Tibial artery (tissue), 4 donors: ENCODE data around the gene OSBPL6.
"Not testable (repeated sequence)": the region's sequence is repeated elsewhere in the genome, so short reads cannot be mapped to it uniquely, and the experiment has no call there.

ENCODE experiments used
- DNase-seq, 2 donors: peaks; one replicate each; pipeline ENCODE4 v3.0.0-alpha.2; 2019
- H3K27ac ChIP-seq, 2 donors: fragments of 200-600 bp; sonication (generic) in 1 of 2; 1 replicate in 1 of 2; 2 replicates in 1 of 2; pipeline ENCODE4 v1.5.1; 2018 to 2019; ENCODE audit warnings: mild to moderate bottlenecking in 1 of 2
- H3K27me3 ChIP-seq, 2 donors: fragments of 200-600 bp; sonication (generic) in 1 of 2; one replicate each; pipeline versions ENCODE4 v1.5.1 to v1.6.0; 2016 to 2019
- H3K36me3 ChIP-seq, 3 donors: fragments of 200-600 bp; sonication (generic) in 2 of 3; one replicate each; pipeline ENCODE4 v1.5.1; 2016 to 2019; ENCODE audit warnings: mild to moderate bottlenecking in 2 of 3
- H3K4me1 ChIP-seq, 4 donors: fragments of 200-600 bp; sonication (generic) in 2 of 4; 1 replicate in 3 of 4; 2 replicates in 1 of 4; pipeline ENCODE4 v1.5.1; 2016 to 2019
- H3K4me3 ChIP-seq, 2 donors: fragments of 200-600 bp; sonication (generic) in 1 of 2; 1 replicate in 1 of 2; 2 replicates in 1 of 2; pipeline ENCODE4 v1.5.1; 2018 to 2019; ENCODE audit warnings: mild to moderate bottlenecking in 2 of 2
- H3K9me3 ChIP-seq, 3 donors: fragments of 200-600 bp; sonication (generic) in 1 of 3; one replicate each; pipeline ENCODE4 v1.5.1; 2016 to 2019
- CTCF ChIP-seq, 2 experiments: fragments of 200-600 bp in 1 of 2; fragments of 450-650 bp in 1 of 2; IDR thresholded peaks; one replicate each; pipeline ENCODE4 v1.5.1; 2017 to 2019; ENCODE audit warnings: antibody characterized with exemption in 2 of 2, mild to moderate bottlenecking in 1 of 2, moderate library complexity in 1 of 2
- intact Hi-C: fragments of 100-400 bp; cut with DNase I; formaldehyde crosslinking; loops from one replicate; pipeline ENCODE4 v1.15.0; 2023; ENCODE audit warnings: low total_unique reads

OSBPL6 gene

GRCh38 chr2:178193496-178193822 is 853 bp upstream of the OSBPL6 start:
- Histone ChIP-seq H3K27me3 (no peaks in the 10 kb centered on the region), H3K9me3 (no peaks in the 10 kb centered on the region), H3K4me3 (peak overlapping the region; percentile 87 to 96), H3K27ac (peak overlapping the region; percentile 95 to 97), H3K36me3 (no peaks in the 10 kb centered on the region), H3K4me1 (peaks cover 0 to 12% (median 1%) of the 10 kb centered on the region in 4 donors)
- DNase-seq: no peak
- no peak for TF ChIP-seq CTCF (IDR thresholded peaks at IDR 0.05)
- intact Hi-C loops: loop anchor here (10.0 kb wide), 1 partner anchor 81 kb away; no protein-coding TSS in a partner anchor

- intact Hi-C loops: loop anchor here (10.0 kb wide), 1 partner anchor 80 kb away; no protein-coding TSS in a partner anchor
- no peaks in the 10 kb centered on the region for H3K36me3 ChIP-seq
- peaks cover 0 to 12% (median 1%) of the 10 kb centered on the region in 4 donors for H3K4me1 ChIP-seq
- no peaks in the 10 kb centered on the region for H3K27me3 ChIP-seq
- H3K9me3 ChIP-seq: no peaks in the 10 kb centered on the region
- H3K4me3 ChIP-seq: peak overlapping the region; percentile 87 to 96
- no peak for TF ChIP-seq CTCF (IDR thresholded peaks at IDR 0.05)
- DNase-seq: peak; percentile 33 to 68
- peak overlapping the region; percentile 95 to 97 for H3K27ac ChIP-seq
These were observed 483 bp downstream of the OSBPL6 start for GRCh38 chr2:178194600-178195389.

- intact Hi-C loops: loop anchor here (10.0 kb wide), 1 partner anchor 79 kb away; no protein-coding TSS in a partner anchor
- Histone ChIP-seq H3K4me1 (peaks cover 0 to 12% (median 1%) of the 10 kb centered on the region in 4 donors), H3K9me3 (no peaks in the 10 kb centered on the region), H3K27ac (peak overlapping the region; percentile 95 to 97), H3K27me3 (no peaks in the 10 kb centered on the region), H3K36me3 (no peaks in the 10 kb centered on the region), H3K4me3 (peak overlapping the region; percentile 87 to 96)
- no peak for DNase-seq
- no peak for TF ChIP-seq CTCF (IDR thresholded peaks at IDR 0.05)
These were observed 1.3 kb downstream of the OSBPL6 start for GRCh38 chr2:178195390-178196166.

GRCh38 chr2:178197791-178198190 is 3.5 kb downstream of the OSBPL6 start:
- no peak for TF ChIP-seq CTCF (IDR thresholded peaks at IDR 0.05)
- no peaks in the 10 kb centered on the region for H3K27me3 ChIP-seq
- no peak for DNase-seq
- H3K36me3 ChIP-seq: no peaks in the 10 kb centered on the region
- no peak overlapping the region for H3K4me3 ChIP-seq
- no peak overlapping the region for H3K27ac ChIP-seq
- intact Hi-C loops: loop anchor here (10.0 kb wide), 1 partner anchor 77 kb away; no protein-coding TSS in a partner anchor
- no peaks in the 10 kb centered on the region for H3K9me3 ChIP-seq
- H3K4me1 ChIP-seq: peaks cover 0 to 12% (median 1%) of the 10 kb centered on the region in 4 donors

GRCh38 chr2:178198441-178198840 is 4.1 kb downstream of the OSBPL6 start:
- H3K36me3 ChIP-seq, H3K4me1 ChIP-seq, H3K9me3 ChIP-seq, H3K4me3 ChIP-seq, H3K27ac ChIP-seq, DNase-seq, H3K27me3 ChIP-seq: not testable (repeated sequence)
- intact Hi-C loops: loop anchor here (10.0 kb wide), 1 partner anchor 76 kb away; no protein-coding TSS in a partner anchor

- no peak for TF ChIP-seq CTCF (IDR thresholded peaks at IDR 0.05)
- H3K27me3 ChIP-seq: no peaks in the 10 kb centered on the region
- peaks cover 0 to 7% (median 1%) of the 10 kb centered on the region in 4 donors for H3K4me1 ChIP-seq
- no peak for DNase-seq
- H3K27ac ChIP-seq: no peak overlapping the region
- H3K9me3 ChIP-seq: no peaks in the 10 kb centered on the region
- intact Hi-C loops: loop anchor here (10.0 kb wide), 1 partner anchor 75 kb away; no protein-coding TSS in a partner anchor
- no peaks in the 10 kb centered on the region for H3K36me3 ChIP-seq
- no peak overlapping the region for H3K4me3 ChIP-seq
These were observed 5.0 kb downstream of the OSBPL6 start for GRCh38 chr2:178199334-178199733.
